DOHH2 (cell line): ENCODE measurements around the gene ZNF764.

Experiments
- H3F3A ChIP-seq: fragments of 200-600 bp; sonication (generic), shearing (Covaris generic); 2 replicates; pipeline ENCODE4 v1.6.0; 2016; ENCODE audit warnings: antibody characterized with exemption, mild to moderate bottlenecking; ENCODE audit not compliant: control insufficient read depth, insufficient read depth
- H3K27ac ChIP-seq: fragments of 200-600 bp; sonication (generic); 2 replicates; pipeline ENCODE4 v1.5.1; 2014; ENCODE audit warnings: low read depth, mild to moderate bottlenecking, low read length, moderate library complexity
- H3K27me3 ChIP-seq: fragments of 200-600 bp; sonication (generic); 2 replicates; pipeline ENCODE4 v1.6.1; 2014; ENCODE audit warnings: mild to moderate bottlenecking, low read length, mixed read lengths; ENCODE audit not compliant: control insufficient read depth
- H3K36me3 ChIP-seq: fragments of 200-600 bp; sonication (generic); 2 replicates; pipeline ENCODE4 v1.6.1; 2014; ENCODE audit warnings: mild to moderate bottlenecking, low read length, moderate library complexity, mixed read lengths; ENCODE audit not compliant: control insufficient read depth
- H3K4me1 ChIP-seq: fragments of 200-600 bp; sonication (generic); 2 replicates; pipeline ENCODE4 v1.6.1; 2014; ENCODE audit warnings: mild to moderate bottlenecking, low read length, mixed read lengths; ENCODE audit not compliant: control insufficient read depth
- H3K4me2 ChIP-seq: fragments of 200-600 bp; sonication (generic); 2 replicates; pipeline ENCODE4 v1.6.0; 2014; ENCODE audit warnings: mild to moderate bottlenecking, low read length, moderate library complexity
- H3K4me3 ChIP-seq: fragments of 200-600 bp; sonication (generic); 2 replicates; pipeline ENCODE4 v1.5.1; 2014; ENCODE audit warnings: mild to moderate bottlenecking, low read length, mixed read lengths
- H3K79me2 ChIP-seq: fragments of 200-600 bp; sonication (generic); 2 replicates; pipeline ENCODE4 v1.6.1; 2014; ENCODE audit warnings: mild to moderate bottlenecking, low read length, mixed read lengths; ENCODE audit not compliant: control insufficient read depth
- H3K9me2 ChIP-seq: fragments of 200-600 bp; sonication (generic); replicated peaks from 2 replicates; pipeline ENCODE4 v1.6.1; 2014; ENCODE audit warnings: mild to moderate bottlenecking, low read length, mixed read lengths; ENCODE audit not compliant: control insufficient read depth
- H3K9me3 ChIP-seq: fragments of 200-600 bp; sonication (generic); 2 replicates; pipeline ENCODE4 v1.6.1; 2014; ENCODE audit warnings: antibody characterized with exemption, low read length, mixed read lengths; ENCODE audit not compliant: control insufficient read depth, insufficient read depth
- H4K20me1 ChIP-seq: fragments of 200-600 bp; sonication (generic); 2 replicates; pipeline ENCODE4 v1.6.0; 2014; ENCODE audit warnings: low read depth, mild to moderate bottlenecking, antibody characterized with exemption, low read length, moderate library complexity; ENCODE audit not compliant: control insufficient read depth, insufficient read depth
- EZH2phosphoT487 ChIP-seq: fragments of 200-600 bp; sonication (generic); IDR thresholded peaks from 2 replicates; pipeline ENCODE4 v1.6.1; 2017; ENCODE audit warnings: borderline replicate concordance, mild to moderate bottlenecking, antibody characterized with exemption, low read length, moderate library complexity, mixed read lengths
- TF ChIP-seq, protein P1 (sequence below): fragments of 200-600 bp; sonication (generic); IDR thresholded peaks from one replicate; pipeline ENCODE4 v1.5.1; 2014; ENCODE audit warnings: antibody characterized with exemption, mild to moderate bottlenecking, low read depth, low read length; ENCODE audit not compliant: poor library complexity, severe bottlenecking

Gene ZNF764

DNA sequence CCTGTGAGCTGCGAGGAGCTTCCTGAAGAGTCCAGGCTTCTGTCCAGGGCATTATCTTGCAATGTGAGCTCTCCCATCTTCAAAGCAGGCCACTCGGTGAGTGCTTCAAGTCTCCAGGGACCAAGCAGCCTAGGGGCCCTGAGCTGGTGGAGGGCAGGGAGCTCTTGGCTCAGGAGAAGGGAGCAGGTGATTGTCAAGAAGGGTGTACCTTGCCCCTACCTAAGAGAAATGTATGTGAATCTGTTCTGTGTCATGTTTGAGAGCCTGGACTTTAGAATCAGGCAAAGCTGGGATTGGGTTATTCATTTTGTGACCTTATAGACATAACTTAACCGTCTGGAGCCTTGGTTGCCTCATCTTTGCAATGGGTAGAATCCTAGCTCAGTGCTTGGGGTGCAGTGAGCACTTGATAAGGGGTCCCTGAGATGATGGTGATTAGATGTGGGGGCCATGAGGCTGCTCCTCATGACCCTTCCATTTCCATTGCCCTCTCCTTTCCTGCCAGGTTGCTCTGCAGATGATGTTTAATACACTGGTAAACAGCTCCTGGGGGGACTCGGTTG is 47.7 kb downstream of the ZNF764 start:
- Histone ChIP-seq H3K79me2 (no peaks in the 10 kb centered on the region), H4K20me1 (no peaks in the 10 kb centered on the region), H3K9me2 (no peaks in the 10 kb centered on the region), H3K9me3 (no peaks in the 10 kb centered on the region), H3K36me3 (peaks cover 73% of the 10 kb centered on the region), H3K4me2 (no peak overlapping the region), H3K4me3 (no peak overlapping the region), H3K27ac (no peak overlapping the region), H3K27me3 (no peaks in the 10 kb centered on the region), H3F3A (peaks cover 3% of the 10 kb centered on the region; the same call in 1 of the 2 replicates), H3K4me1 (no peaks in the 10 kb centered on the region)
- TF ChIP-seq, protein P1, sequence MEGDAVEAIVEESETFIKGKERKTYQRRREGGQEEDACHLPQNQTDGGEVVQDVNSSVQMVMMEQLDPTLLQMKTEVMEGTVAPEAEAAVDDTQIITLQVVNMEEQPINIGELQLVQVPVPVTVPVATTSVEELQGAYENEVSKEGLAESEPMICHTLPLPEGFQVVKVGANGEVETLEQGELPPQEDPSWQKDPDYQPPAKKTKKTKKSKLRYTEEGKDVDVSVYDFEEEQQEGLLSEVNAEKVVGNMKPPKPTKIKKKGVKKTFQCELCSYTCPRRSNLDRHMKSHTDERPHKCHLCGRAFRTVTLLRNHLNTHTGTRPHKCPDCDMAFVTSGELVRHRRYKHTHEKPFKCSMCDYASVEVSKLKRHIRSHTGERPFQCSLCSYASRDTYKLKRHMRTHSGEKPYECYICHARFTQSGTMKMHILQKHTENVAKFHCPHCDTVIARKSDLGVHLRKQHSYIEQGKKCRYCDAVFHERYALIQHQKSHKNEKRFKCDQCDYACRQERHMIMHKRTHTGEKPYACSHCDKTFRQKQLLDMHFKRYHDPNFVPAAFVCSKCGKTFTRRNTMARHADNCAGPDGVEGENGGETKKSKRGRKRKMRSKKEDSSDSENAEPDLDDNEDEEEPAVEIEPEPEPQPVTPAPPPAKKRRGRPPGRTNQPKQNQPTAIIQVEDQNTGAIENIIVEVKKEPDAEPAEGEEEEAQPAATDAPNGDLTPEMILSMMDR, result no peak
- TF ChIP-seq EZH2phosphoT487, result no peak

DNA sequence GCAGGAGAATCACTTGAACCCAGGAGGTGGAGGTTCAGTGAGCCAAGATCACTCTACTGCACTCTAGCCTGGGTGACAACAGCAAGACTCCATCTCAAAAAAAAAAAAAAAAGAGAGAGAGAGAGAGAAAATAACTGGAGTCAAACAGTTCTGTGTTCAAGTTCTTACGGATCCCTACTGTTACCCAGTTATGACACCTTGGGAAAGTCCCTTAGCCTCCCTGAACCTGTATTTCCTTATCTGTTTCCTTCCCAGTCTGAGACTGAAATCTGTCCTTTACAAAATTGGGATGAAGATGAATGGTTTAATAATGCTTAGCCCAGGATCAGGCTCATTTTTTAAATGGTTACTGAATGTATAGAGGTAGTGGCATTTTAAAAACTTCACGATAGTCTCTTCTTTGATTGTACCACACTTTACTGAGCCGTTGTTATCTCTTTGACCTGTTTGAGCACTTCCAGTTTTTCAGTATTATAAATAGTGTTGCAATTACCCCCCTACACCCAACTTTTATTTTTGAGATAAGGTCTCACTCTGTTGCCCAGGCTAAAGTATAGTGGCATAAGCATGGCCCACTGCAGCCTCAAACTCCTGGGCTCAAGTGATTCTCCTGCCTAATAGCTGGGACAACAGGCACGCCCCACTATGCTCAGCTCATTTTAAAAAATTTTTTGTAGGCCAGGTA is 49.0 kb downstream of the ZNF764 start:
- H3K4me3 ChIP-seq, result no peak overlapping the region

More for the DNA sequence above, 49.0 kb downstream of the ZNF764 start:
- Histone ChIP-seq H3K9me2 (no peaks in the 10 kb centered on the region), H3K4me1 (no peaks in the 10 kb centered on the region), H3K79me2 (no peaks in the 10 kb centered on the region), H4K20me1 (no peaks in the 10 kb centered on the region), H3K36me3 (peaks cover 75% of the 10 kb centered on the region), H3K27me3 (no peaks in the 10 kb centered on the region), H3K4me2 (no peak overlapping the region), H3K27ac (no peak overlapping the region), H3K9me3 (no peaks in the 10 kb centered on the region), H3F3A (peaks cover 3% of the 10 kb centered on the region; the same call in 1 of the 2 replicates)
- TF ChIP-seq EZH2phosphoT487, result no peak
- TF ChIP-seq, protein P1, result no peak
